Measurements from ENCODE around the gene EIF5B. TPM values are rescaled to one million over a fixed set of nuclear protein-coding genes. Genes with fewer than 3 reads are reported as not detected.

Gene EIF5B
- 34.7 and 57.7 TPM in 2 replicates for total RNA-seq

GRCh38 chr2:99337113-99338028 is at the start of gene EIF5B:
Gene EIF5B, plus strand, starts transcription at chr2:99337389. Its CDS starts 166 bp downstream, at chr2:99337555.

GRCh38 chr2:99301097-99301496 is 36.1 kb upstream of the EIF5B start, which contains the start of gene LYG1:
Gene LYG1, minus strand, starts transcription at chr2:99301197. Its CDS starts 5,527 bp downstream, at chr2:99295670.

GRCh38 chr2:99335911-99336803 is 1.0 kb upstream of the EIF5B start, which contains the start of gene TXNDC9:
Gene TXNDC9, minus strand, starts transcription at chr2:99336333. Its CDS starts 3,123 bp downstream, at chr2:99333210.

Other genes starting within 250 kb of the EIF5B start
- 0.18 TPM in 1 of 2 replicates, not detected in the other for gene C2orf15, start 195.7 kb upstream of the EIF5B start, total RNA-seq
- 3.3 and 13.1 TPM in 2 replicates for gene TSGA10, start 182.4 kb upstream of the EIF5B start, total RNA-seq
- gene LIPT1, start 182.4 kb upstream of the EIF5B start, total RNA-seq, result 4.1 and 6.2 TPM in 2 replicates
- gene MITD1, start 156.3 kb upstream of the EIF5B start, total RNA-seq, result 25.5 and 26.9 TPM in 2 replicates
- gene MRPL30, start 156.2 kb upstream of the EIF5B start, total RNA-seq, result 33.9 and 36.1 TPM in 2 replicates
- not detected in 2 replicates for gene LYG2, start 81.7 kb upstream of the EIF5B start, total RNA-seq
- gene LYG1, start 36.2 kb upstream of the EIF5B start, total RNA-seq, result 0.14 TPM in 1 of 2 replicates, not detected in the other
- gene TXNDC9, start 1.1 kb upstream of the EIF5B start, total RNA-seq, result 81.1 and 88.9 TPM in 2 replicates
- 31.2 and 43.3 TPM in 2 replicates for gene REV1, start 152.6 kb downstream of the EIF5B start, total RNA-seq

Measured in smooth muscle cell of the umbilical artery (primary cell).